HepG2 (cell line): ENCODE measurements around the gene CRAT. TPM values are rescaled to one million over a fixed set of nuclear protein-coding genes. Genes with fewer than 3 reads are reported as not detected.

ENCODE experiments used
- MAFK ChIP-seq, 2 experiments: IDR thresholded peaks in 1 of 2; conservative IDR thresholded peaks in 1 of 2; 2 replicates each; pipeline ENCODE4 v1.6.1; 2011; ENCODE audit warnings: improper control_type of control experiment in 2 of 2, low read length in 2 of 2
- MEIS1 ChIP-seq: sonication (generic); formaldehyde crosslinking; IDR thresholded peaks from 2 replicates; pipeline ENCODE4 v1.9.0; 2021; ENCODE audit warnings: mild to moderate bottlenecking, missing genetic modification reagents, moderate library complexity, borderline replicate concordance
- NFE2L2 ChIP-seq: fragments of 150-350 bp; IDR thresholded peaks from 2 replicates; pipeline ENCODE4 v1.6.1; 2014; ENCODE audit warnings: low read length
- SUZ12 ChIP-seq: fragments of 150-350 bp; IDR thresholded peaks from 2 replicates; pipeline ENCODE4 v1.6.1; 2014; ENCODE audit warnings: low read depth, low read length
- ZNF232 ChIP-seq: sonication (generic); formaldehyde crosslinking; IDR thresholded peaks from 2 replicates; pipeline ENCODE4 v1.4.0; 2020; ENCODE audit warnings: missing genetic modification reagents, borderline replicate concordance
- polyA plus RNA-seq, 8 experiments: library from polyadenylated mRNA; depleted of rRNA in 3 of 8; stranded (reverse) in 7 of 8; unstranded in 1 of 8; fragments of >200 nt; fragmentation: Illumina TruSeq in 4 of 8; extraction: Trizol in 4 of 8; gene quantifications; 2 replicates each; pipeline versions ENCODE4 v1.2.1 to v1.2.3, GENCODE V29; 2011 to 2016; ENCODE audit warnings: low read depth in 4 of 8, missing spikeins in 1 of 8, mixed read lengths in 1 of 8; ENCODE audit not compliant: insufficient read depth in 1 of 8
- total RNA-seq, 5 experiments: library from RNA; depleted of rRNA; stranded (reverse); fragments of >200 nt; fragmentation: Illumina TruSeq; extraction: Trizol; gene quantifications; 2 replicates each; pipeline ENCODE4 v1.2.3, GENCODE V29; 2016; ENCODE audit warnings: low read depth in 1 of 5
- TF ChIP-seq, protein P1 (sequence below): sonication (generic); formaldehyde crosslinking; IDR thresholded peaks from one replicate; pipeline ENCODE4 v1.5.1; 2020; ENCODE audit warnings: mild to moderate bottlenecking, missing genetic modification reagents; ENCODE audit errors: not compliant biosample characterization
- TF ChIP-seq, protein P2 (sequence below), 2 experiments: fragments of 450-650 bp in 1 of 2; sonication (generic) in 1 of 2; formaldehyde crosslinking; IDR thresholded peaks; 2 replicates each; pipeline versions ENCODE4 v1.5.0 to v1.8.0; 2020 to 2022; ENCODE audit warnings: mild to moderate bottlenecking in 1 of 2, missing genetic modification reagents in 1 of 2
- TF ChIP-seq, protein P3 (sequence below): sonication (generic); formaldehyde crosslinking; IDR thresholded peaks from 2 replicates; pipeline ENCODE4 v1.9.0; 2021; ENCODE audit warnings: missing genetic modification reagents, mild to moderate bottlenecking, borderline replicate concordance

The CRAT gene
- total and polyA plus RNA-seq, 2 of the 13 experiments (the other 11 are each of a cell fraction or from before 2014, with no cell fraction given): 26.1 to 26.6 TPM

DNA sequence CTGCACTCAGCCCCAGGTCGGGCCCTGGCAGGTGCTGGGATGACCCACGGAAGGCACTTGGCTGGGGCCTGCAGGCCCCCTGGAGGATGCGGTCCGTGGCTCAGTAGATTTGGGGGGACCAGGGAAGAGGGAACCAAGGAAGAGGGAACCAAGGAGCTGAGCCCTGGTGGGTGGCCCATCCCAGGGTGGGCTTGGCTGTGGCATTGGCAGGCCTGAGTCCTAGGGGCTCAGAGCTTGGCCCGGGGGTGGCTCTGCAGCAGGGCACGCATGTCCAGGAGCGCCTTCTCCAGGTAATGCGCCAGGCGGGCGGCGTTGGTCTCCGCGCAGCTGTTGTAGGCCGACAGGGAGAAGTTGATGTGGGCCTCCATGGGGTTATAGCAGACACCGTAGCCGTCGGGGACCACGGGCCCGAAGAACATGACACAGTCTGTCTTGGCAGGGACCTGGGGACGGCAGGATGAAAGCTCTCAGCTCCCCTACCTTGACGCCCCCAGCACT lies 15.4 kb downstream of the CRAT start (continued):
- TF ChIP-seq, protein P1, sequence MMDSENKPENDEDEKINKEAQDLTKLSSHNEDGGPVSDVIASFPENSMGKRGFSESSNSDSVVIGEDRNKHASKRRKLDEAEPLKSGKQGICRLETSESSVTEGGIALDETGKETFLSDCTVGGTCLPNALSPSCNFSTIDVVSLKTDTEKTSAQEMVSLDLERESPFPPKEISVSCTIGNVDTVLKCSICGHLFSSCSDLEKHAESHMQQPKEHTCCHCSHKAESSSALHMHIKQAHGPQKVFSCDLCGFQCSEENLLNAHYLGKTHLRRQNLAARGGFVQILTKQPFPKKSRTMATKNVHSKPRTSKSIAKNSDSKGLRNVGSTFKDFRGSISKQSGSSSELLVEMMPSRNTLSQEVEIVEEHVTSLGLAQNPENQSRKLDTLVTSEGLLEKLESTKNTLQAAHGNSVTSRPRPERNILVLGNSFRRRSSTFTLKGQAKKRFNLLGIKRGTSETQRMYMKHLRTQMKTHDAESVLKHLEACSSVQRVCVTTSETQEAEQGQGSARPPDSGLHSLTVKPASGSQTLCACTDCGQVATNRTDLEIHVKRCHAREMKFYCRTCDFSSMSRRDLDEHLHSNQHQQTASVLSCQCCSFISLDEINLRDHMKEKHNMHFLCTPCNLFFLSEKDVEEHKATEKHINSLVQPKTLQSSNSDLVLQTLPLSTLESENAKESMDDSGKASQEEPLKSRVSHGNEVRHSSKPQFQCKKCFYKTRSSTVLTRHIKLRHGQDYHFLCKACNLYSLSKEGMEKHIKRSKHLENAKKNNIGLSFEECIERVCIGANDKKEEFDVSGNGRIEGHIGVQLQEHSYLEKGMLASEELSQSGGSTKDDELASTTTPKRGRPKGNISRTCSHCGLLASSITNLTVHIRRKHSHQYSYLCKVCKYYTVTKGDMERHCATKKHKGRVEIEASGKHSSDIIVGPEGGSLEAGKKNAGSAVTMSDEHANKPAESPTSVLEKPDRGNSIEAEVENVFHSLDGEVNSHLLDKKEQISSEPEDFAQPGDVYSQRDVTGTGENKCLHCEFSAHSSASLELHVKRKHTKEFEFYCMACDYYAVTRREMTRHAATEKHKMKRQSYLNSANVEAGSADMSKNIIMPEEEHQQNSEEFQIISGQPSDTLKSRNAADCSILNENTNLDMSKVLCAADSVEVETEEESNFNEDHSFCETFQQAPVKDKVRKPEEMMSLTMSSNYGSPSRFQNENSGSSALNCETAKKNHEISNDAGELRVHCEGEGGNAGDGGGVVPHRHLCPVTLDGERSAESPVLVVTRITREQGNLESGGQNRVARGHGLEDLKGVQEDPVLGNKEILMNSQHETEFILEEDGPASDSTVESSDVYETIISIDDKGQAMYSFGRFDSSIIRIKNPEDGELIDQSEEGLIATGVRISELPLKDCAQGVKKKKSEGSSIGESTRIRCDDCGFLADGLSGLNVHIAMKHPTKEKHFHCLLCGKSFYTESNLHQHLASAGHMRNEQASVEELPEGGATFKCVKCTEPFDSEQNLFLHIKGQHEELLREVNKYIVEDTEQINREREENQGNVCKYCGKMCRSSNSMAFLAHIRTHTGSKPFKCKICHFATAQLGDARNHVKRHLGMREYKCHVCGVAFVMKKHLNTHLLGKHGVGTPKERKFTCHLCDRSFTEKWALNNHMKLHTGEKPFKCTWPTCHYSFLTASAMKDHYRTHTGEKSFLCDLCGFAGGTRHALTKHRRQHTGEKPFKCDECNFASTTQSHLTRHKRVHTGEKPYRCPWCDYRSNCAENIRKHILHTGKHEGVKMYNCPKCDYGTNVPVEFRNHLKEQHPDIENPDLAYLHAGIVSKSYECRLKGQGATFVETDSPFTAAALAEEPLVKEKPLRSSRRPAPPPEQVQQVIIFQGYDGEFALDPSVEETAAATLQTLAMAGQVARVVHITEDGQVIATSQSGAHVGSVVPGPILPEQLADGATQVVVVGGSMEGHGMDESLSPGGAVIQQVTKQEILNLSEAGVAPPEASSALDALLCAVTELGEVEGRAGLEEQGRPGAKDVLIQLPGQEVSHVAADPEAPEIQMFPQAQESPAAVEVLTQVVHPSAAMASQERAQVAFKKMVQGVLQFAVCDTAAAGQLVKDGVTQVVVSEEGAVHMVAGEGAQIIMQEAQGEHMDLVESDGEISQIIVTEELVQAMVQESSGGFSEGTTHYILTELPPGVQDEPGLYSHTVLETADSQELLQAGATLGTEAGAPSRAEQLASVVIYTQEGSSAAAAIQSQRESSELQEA (CRISPR knock-in tag): no peak
- TF ChIP-seq MAFK (conservative IDR thresholded peaks at IDR 0.05 in 1 of 2, IDR thresholded peaks at IDR 0.05 in 1 of 2; ENCODE audit: low read length in 2 of 2): no peak
- no peak for TF ChIP-seq MEIS1
- no peak for TF ChIP-seq NFE2L2
- TF ChIP-seq SUZ12: no peak
- TF ChIP-seq, protein P2, sequence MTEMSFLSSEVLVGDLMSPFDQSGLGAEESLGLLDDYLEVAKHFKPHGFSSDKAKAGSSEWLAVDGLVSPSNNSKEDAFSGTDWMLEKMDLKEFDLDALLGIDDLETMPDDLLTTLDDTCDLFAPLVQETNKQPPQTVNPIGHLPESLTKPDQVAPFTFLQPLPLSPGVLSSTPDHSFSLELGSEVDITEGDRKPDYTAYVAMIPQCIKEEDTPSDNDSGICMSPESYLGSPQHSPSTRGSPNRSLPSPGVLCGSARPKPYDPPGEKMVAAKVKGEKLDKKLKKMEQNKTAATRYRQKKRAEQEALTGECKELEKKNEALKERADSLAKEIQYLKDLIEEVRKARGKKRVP (CRISPR knock-in tag; IDR thresholded peaks at IDR 0.05): no peak
- TF ChIP-seq ZNF232 (CRISPR knock-in tag): no peak
- TF ChIP-seq, protein P3, sequence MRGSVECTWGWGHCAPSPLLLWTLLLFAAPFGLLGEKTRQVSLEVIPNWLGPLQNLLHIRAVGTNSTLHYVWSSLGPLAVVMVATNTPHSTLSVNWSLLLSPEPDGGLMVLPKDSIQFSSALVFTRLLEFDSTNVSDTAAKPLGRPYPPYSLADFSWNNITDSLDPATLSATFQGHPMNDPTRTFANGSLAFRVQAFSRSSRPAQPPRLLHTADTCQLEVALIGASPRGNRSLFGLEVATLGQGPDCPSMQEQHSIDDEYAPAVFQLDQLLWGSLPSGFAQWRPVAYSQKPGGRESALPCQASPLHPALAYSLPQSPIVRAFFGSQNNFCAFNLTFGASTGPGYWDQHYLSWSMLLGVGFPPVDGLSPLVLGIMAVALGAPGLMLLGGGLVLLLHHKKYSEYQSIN (CRISPR knock-in tag): no peak
